Naive thymus-derived CD8-positive, alpha-beta T cell (primary cell): ENCODE data around the gene MLST8. TPM values are rescaled to one million over a fixed set of nuclear protein-coding genes. Genes with fewer than 3 reads are reported as not detected.
A peak's percentile ranks its signal among the peaks of the same experiment; 100 is the strongest.

Source experiments
- ATAC-seq, 2 donors: fragments of 150-1000 bp; cut with Tn5 transposase in 1 of 2; sonication (Bioruptor Pico), chemical (Tn5 transposase) in 1 of 2; 1 replicate in 1 of 2; 2 replicates in 1 of 2; pipeline ENCODE4 v1.10.0; 2021; ENCODE audit warnings: mild to moderate bottlenecking in 2 of 2, moderate library complexity in 2 of 2
- POLR2A ChIA-PET: fragments of 350-600 bp; sonication (Branson Sonifier 250); formaldehyde crosslinking; loops from one replicate; lab custom pipeline; 2021; ENCODE audit warnings: antibody characterized with exemption; lab: Charles Lee
- DNase-seq, 10 donors: peaks; one replicate each; pipeline versions ENCODE4 v3.0.0 to v3.0.0-alpha.2; 2020 to 2022
- H3K27ac Mint-ChIP-seq, 10 donors: one replicate each; pipeline ENCODE4 v1.8.0; 2020 to 2022; ENCODE audit warnings: mild to moderate bottlenecking in 10 of 10, mixed read lengths in 10 of 10, moderate library complexity in 4 of 10, inconsistent platforms in 1 of 10
- H3K27me3 Mint-ChIP-seq, 5 donors: one replicate each; pipeline ENCODE4 v1.8.0; 2021 to 2022; ENCODE audit warnings: mixed read lengths in 5 of 5
- H3K36me3 Mint-ChIP-seq, 3 donors: one replicate each; pipeline ENCODE4 v1.8.0; 2020 to 2022; ENCODE audit warnings: mixed read lengths in 3 of 3, mild to moderate bottlenecking in 2 of 3, inconsistent platforms in 1 of 3
- H3K4me1 Mint-ChIP-seq, 4 donors: one replicate each; pipeline ENCODE4 v1.8.0; 2021 to 2022; ENCODE audit warnings: mixed read lengths in 4 of 4
- H3K4me3 Mint-ChIP-seq, 10 donors: one replicate each; pipeline ENCODE4 v1.8.0; 2020 to 2022; ENCODE audit warnings: mild to moderate bottlenecking in 10 of 10, mixed read lengths in 10 of 10, moderate library complexity in 6 of 10, inconsistent platforms in 1 of 10
- H3K9me3 Mint-ChIP-seq, 9 donors: one replicate each; pipeline ENCODE4 v1.8.0; 2020 to 2022; ENCODE audit warnings: mixed read lengths in 9 of 9, mild to moderate bottlenecking in 3 of 9, inconsistent platforms in 1 of 9, moderate library complexity in 1 of 9
- polyA plus RNA-seq, 3 donors: library from polyadenylated mRNA; unstranded; fragments of 300-500 nt; fragmentation: Illumina TruSeq; gene quantifications; one replicate each; pipeline ENCODE4 v1.2.3, GENCODE V29; 2021
- total RNA-seq, 8 experiments: library from RNA in 2 of 8; stranded (reverse) in 2 of 8; gene quantifications; one replicate each; pipeline ENCODE4 v1.2.3 and lab custom pipeline; 2021 to 2026

Gene MLST8
- total and polyA plus RNA-seq, 5 experiments from 2014 or later, result 29.9 to 53.2 (median 40.4) TPM

DNA sequence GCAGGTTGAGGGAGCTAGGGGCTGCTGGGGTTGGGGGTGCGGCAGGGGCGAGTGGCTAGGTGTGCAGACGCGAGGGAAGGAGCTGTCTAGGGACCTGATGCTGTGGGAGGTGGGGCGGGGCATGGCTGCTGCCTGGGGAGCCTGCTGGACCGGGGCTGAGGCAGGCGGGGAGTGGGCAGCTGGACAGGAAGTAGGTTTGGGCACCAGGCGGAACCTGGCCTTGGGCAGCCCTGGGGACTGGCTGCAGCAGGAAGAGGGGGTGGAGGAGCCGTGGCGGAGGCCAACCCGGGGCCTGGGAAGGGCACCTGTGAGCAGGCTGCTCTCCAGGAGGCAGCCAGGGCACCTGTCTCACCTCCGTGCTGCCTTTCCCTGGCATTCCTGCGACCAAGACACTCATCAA, 25.1 kb downstream of the MLST8 start:
- H3K9me3 Mint-ChIP-seq, result no peaks in the 10 kb centered on the region
- no peak for DNase-seq
- no peak for ATAC-seq
- no peak overlapping the region for H3K27ac Mint-ChIP-seq
- peaks cover 0 to 10% (median 4%) of the 10 kb centered on the region in 4 donors for H3K4me1 Mint-ChIP-seq
- H3K4me3 Mint-ChIP-seq, result no peak overlapping the region
- peaks cover 0 to 8% (median 0%) of the 10 kb centered on the region in 5 donors for H3K27me3 Mint-ChIP-seq
- H3K36me3 Mint-ChIP-seq, result peaks cover 0 to 68% (median 31%) of the 10 kb centered on the region in 3 donors
- POLR2A ChIA-PET, result no interaction called here

DNA sequence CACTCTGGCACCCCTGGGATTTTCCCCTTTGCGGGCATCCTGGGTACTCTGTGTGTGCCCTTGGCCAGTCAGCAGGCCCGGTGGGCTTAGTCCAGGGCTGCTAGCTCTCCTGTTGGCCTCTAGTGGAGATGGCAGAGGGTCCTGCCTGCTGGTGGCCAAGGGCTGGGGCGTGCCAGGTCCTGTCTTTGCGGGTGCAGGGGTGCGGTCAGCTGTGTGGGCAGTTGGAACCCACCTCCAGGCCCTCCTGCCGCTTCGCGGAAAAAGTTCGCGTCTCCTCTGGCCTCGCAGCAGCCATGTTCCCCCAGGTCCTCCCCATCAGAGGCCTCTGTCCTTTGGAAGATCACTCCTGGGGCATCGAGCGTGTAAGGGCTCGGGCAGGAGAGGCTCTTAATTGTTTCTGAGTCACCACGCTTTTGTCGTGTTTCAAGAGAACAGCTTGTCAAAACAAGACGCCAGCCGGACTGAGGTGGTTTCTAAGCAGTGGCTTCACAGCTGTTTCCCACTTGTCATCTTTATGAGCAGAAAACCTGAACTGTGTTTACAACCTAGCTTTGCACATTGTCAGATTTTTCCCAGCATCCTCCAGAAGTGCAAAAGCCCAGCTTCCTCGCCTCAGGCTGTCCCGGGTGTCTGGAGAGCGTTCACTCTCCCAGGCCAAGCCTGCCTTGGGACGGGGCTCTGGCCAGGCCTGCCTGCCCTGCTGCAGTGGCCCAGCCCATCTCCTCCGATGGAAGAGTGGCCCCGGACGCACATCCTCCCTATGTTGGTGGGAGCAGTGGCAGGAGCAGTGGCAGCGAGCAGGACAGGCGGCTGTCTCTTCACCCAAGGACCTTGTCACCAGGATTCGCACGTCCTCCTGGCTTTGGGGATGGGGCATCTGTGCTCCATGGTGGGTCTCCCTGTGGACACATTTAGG, 26.0 kb downstream of the MLST8 start:
- peaks cover 0 to 64% (median 32%) of the 10 kb centered on the region in 3 donors for H3K36me3 Mint-ChIP-seq
- H3K9me3 Mint-ChIP-seq, result no peaks in the 10 kb centered on the region
- peaks cover 0 to 10% (median 0%) of the 10 kb centered on the region in 5 donors for H3K27me3 Mint-ChIP-seq
- H3K27ac Mint-ChIP-seq, result no peak overlapping the region
- peaks cover 0 to 8% (median 2%) of the 10 kb centered on the region in 4 donors for H3K4me1 Mint-ChIP-seq
- no peak overlapping the region for H3K4me3 Mint-ChIP-seq
- DNase-seq, result no peak
- no peak for ATAC-seq
- POLR2A ChIA-PET, result no interaction called here

DNA sequence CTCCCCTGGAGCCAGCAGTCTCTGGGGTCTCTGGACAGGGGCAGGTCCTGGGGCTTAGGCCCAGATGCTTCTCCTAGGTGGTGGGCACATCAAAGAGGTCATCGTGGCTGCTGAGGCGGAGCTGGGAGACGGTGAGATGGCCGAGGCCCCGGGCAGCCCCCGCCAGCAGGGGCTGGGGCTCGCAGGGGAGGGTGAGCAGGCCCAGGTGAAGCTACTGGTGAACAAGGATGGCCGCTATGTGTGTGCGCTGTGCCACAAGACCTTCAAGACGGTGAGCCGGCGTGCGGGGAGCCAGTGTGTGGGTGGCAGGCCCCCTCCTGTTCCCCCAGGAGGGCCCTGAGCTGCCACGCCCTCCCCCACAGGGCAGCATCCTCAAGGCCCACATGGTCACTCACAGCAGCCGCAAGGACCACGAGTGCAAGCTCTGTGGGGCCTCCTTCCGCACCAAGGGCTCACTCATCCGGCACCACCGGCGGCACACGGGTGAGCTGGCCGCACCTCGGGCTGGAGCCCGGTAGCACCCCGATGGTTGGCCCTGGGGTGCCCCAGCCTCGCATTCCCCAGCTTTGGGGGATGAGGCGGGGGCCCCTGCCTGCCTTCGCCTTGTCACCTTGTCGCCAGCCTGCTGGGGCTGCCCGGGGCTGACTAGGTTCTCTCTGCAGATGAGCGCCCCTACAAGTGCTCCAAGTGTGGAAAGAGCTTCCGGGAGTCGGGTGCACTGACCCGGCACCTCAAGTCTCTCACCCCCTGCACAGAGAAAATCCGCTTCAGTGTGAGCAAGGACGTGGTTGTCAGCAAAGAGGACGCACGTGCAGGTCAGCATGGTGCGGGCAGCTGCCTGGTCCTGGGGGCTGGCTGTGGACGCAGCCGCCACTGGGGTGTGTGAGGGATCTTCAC, 27.1 kb downstream of the MLST8 start:
- Mint-ChIP-seq H3K4me3 (no peak overlapping the region), H3K27me3 (peaks cover 0 to 10% (median 0%) of the 10 kb centered on the region in 5 donors), H3K36me3 (peaks cover 0 to 56% (median 30%) of the 10 kb centered on the region in 3 donors), H3K4me1 (peaks cover 0 to 3% (median 0%) of the 10 kb centered on the region in 4 donors), H3K9me3 (no peaks in the 10 kb centered on the region), H3K27ac (no peak overlapping the region)
- ATAC-seq, result no peak
- no peak for DNase-seq
- POLR2A ChIA-PET, result interaction anchor here (0.8 to 1.1 kb wide), 4 partner anchors 9 to 208 kb away, joined by 3 to 5 read pairs (median 4); partner anchors contain the start of genes ECI1 and PGP

DNA sequence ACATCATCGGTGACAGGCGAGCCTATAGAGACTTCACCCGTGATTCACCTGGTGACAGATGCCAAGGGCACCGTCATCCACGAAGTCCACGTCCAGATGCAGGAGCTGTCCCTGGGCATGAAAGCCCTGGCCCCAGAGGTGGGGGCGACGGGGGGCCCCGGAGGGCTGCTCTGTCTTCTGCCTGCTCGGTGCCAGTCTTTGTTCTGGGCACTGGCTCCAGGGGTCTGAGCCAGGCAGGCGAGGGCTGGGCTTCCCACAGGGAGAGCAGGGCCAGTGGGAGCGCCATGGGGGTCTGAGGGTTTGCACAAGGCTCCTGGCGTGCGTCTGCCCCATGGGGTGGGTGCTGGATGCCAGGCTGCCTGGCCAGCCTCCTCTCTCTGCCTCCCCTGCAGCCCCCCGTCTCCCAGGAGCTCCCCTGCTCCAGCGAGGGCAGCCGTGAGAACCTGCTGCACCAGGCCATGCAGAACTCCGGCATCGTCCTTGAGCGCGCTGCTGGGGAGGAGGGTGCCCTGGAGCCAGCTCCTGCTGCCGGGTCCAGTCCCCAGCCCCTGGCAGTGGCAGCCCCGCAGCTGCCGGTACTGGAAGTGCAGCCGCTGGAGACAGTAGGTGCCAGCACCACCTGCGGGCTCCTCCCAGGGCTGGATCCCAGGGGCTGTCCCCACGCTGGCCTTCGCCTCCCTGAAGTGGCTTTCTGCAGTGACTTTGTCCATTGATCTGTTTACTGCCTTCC, 28.0 kb downstream of the MLST8 start:
- Mint-ChIP-seq H3K27ac (no peak overlapping the region), H3K4me1 (peaks cover 0 to 3% (median 0%) of the 10 kb centered on the region in 4 donors), H3K27me3 (peaks cover 0 to 10% (median 0%) of the 10 kb centered on the region in 5 donors), H3K4me3 (no peak overlapping the region), H3K9me3 (no peaks in the 10 kb centered on the region), H3K36me3 (peaks cover 0 to 52% (median 28%) of the 10 kb centered on the region in 3 donors)
- POLR2A ChIA-PET, result interaction anchor here (0.8 to 1.1 kb wide), 3 partner anchors 8 to 209 kb away, joined by 3 to 5 read pairs (median 3); partner anchors contain the start of gene PGP
- DNase-seq (no peak), ATAC-seq (no peak)

DNA sequence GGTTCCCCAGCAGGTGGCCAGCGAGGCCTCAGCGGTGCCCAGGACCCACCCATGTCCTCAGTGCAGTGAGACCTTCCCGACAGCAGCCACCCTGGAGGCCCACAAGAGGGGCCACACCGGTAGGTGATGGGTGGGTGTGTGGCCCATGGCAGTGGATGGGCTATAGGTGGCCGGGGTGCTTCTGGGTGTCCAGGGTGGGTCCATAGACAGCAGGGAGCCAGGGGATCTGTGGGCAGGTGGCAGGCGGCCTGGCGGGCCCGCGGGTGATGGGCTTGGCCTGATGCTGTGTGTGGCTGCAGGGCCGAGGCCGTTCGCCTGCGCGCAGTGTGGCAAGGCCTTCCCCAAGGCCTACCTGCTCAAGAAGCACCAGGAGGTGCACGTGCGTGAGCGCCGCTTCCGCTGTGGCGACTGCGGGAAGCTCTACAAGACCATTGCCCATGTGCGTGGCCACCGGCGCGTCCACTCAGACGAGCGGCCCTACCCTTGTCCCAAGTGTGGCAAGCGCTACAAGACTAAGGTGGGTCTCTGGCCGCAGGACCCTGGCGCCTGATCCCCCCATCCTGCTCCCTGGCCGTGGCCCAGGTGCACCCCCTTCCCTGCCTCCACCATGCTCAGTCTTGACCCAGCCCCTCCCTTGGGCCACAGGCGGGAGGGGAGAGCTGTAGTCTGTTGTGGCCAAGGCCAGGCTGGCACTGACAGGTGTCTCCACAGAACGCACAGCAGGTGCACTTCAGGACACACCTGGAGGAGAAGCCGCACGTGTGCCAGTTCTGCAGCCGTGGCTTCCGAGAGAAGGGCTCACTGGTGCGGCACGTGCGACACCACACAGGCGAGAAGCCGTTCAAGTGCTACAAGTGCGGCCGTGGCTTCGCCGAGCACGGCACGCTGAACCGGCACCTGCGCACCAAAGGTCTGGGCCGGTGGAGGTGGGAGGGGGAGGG, 28.9 kb downstream of the MLST8 start:
- no peak overlapping the region for H3K27ac Mint-ChIP-seq
- POLR2A ChIA-PET, result no interaction called here
- DNase-seq (no peak), ATAC-seq (no peak)
- H3K27me3 Mint-ChIP-seq, result peaks cover 0 to 10% (median 0%) of the 10 kb centered on the region in 5 donors
- no peaks in the 10 kb centered on the region for H3K9me3 Mint-ChIP-seq
- H3K4me1 Mint-ChIP-seq, result peaks cover 0 to 3% (median 0%) of the 10 kb centered on the region in 4 donors
- peaks cover 0 to 49% (median 27%) of the 10 kb centered on the region in 3 donors for H3K36me3 Mint-ChIP-seq
- H3K4me3 Mint-ChIP-seq, result no peak overlapping the region

DNA sequence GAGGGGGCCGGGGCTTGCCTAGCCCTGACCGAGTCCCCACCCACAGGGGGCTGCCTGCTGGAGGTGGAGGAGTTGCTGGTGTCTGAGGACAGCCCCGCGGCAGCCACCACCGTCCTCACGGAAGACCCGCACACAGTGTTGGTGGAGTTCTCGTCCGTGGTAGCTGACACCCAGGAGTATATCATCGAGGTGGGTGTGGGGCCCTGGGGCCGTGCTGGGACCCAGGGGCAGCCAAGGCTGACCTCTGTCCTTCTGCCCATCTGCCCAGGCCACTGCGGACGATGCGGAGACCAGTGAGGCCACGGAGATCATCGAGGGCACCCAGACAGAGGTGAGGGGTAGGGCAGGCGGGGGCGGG, 29.5 kb downstream of the MLST8 start:
- Mint-ChIP-seq H3K9me3 (no peaks in the 10 kb centered on the region), H3K4me1 (peaks cover 0 to 3% (median 0%) of the 10 kb centered on the region in 4 donors), H3K4me3 (no peak overlapping the region), H3K27me3 (peaks cover 0 to 10% (median 0%) of the 10 kb centered on the region in 5 donors), H3K27ac (no peak overlapping the region), H3K36me3 (peaks cover 0 to 44% (median 23%) of the 10 kb centered on the region in 3 donors)
- no peak for DNase-seq
- no peak for ATAC-seq
- POLR2A ChIA-PET, result no interaction called here

DNA sequence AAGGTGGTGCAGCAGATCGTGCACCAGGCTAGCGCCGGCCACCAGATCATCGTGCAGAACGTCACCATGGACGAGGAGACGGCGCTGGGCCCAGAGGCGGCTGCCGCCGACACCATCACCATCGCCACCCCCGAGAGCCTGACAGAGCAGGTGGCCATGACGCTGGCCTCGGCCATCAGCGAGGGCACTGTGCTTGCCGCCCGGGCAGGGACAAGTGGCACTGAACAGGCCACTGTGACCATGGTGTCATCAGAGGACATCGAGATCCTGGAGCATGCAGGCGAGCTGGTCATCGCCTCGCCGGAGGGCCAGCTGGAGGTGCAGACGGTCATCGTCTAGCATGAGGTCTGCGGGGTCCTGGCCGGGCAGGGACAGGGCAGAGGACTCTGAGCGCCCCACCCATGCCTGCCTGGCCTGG, 30.0 kb downstream of the MLST8 start:
- ATAC-seq, result no peak
- Mint-ChIP-seq H3K4me1 (peaks cover 0 to 3% (median 0%) of the 10 kb centered on the region in 4 donors), H3K9me3 (no peaks in the 10 kb centered on the region), H3K27me3 (peaks cover 0 to 8% (median 0%) of the 10 kb centered on the region in 5 donors), H3K4me3 (no peak overlapping the region), H3K36me3 (peaks cover 0 to 39% (median 19%) of the 10 kb centered on the region in 3 donors), H3K27ac (no peak overlapping the region)
- POLR2A ChIA-PET, result interaction anchor here (1.3 kb wide), 1 partner anchor 10 kb away, joined by 7 read pairs; no protein-coding TSS in a partner anchor
- peak in 1 of 10 donors; percentile 59 for DNase-seq

DNA sequence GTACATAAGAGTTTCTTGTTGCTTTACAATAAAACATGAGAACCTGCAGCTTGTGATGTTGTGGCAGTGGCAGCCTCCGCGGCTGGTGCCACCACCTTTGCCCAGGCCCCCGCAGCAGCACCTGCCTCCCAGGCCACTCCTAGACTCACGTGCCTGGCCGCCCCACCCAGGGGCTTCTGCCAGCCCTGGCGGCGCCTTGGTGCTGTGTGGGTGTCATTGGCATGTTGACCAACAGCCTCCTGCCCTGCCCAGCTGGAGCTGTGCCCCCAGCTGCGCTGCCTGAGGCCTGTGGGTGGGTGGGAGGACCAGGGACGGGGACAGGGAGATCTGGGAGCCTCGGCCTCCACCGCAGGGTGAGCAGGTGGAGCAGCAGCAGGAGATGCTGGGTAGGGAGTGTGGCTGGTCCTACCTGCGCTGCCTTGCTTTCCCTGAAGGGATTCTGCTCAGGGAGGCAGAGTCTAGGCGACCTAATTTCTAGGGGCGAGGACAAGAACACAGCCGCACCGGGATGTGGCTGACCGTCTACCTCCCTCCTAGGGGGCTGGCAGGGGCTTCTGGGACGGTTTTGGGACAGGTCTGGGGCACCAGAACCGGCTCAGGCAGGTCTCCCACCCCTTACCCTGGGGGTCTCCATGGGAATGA, 30.6 kb downstream of the MLST8 start:
- peak in 1 of 10 donors; percentile 54 for DNase-seq
- Mint-ChIP-seq H3K27ac (no peak overlapping the region), H3K9me3 (no peaks in the 10 kb centered on the region), H3K4me3 (no peak overlapping the region), H3K27me3 (peaks cover 0 to 8% (median 0%) of the 10 kb centered on the region in 5 donors), H3K4me1 (peaks cover 0 to 3% (median 0%) of the 10 kb centered on the region in 4 donors), H3K36me3 (peaks cover 0 to 34% (median 19%) of the 10 kb centered on the region in 3 donors)
- ATAC-seq, result peak in 1 of 2 donors; percentile 13
- POLR2A ChIA-PET, result interaction anchor here (0.6 to 1.3 kb wide), 3 partner anchors 10 to 860 kb away, joined by 3 to 7 read pairs (median 3); partner anchors contain the start of gene PGP

DNA sequence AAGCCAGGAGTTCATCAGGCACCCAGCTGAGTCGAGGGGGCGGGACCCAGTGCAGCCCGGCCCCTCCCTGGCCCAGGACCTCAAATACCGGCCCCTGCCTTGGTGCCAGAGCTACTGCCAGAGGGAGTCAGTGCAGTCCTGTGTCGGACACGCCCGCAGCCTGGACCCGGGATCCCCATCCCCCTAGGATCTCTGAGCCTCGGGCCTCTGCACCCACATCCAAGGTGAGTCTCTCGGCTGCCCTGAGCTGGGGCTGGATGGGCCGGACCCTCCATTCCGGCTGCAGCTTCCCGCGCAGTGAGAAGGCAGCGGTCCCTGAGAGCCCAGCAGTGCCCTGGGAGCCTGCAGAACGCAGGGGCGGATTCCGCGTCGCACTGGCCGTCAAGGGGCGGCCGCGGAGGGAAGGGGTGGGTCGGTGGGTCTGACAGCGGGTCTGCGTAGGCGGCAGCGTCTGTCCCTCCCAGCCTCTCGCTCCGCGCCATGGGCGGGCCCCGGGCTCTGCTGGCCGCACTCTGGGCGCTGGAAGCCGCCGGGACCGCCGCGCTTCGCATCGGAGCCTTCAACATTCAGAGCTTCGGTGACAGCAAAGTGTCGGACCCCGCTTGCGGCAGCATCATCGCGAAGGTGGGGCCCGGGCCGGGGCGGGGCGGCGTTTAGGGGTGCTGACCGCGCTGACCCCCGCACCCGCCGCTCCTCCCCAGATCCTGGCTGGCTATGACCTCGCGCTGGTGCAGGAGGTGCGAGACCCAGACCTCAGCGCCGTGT, 31.3 kb downstream of the MLST8 start, which contains the start of gene DNASE1L2:
TSS of gene DNASE1L2 (plus strand) at position 108 of the 765 bp plus-strand sequence. CDS start at position 481, 373 bp downstream.
- DNase-seq (peak in 1 of 10 donors; percentile 56), ATAC-seq (peak in 1 of 2 donors; percentile 32)
- no peak within 1 kb of the TSS for H3K4me3 Mint-ChIP-seq
- H3K27me3 Mint-ChIP-seq, result peaks cover 0 to 8% (median 0%) of the 10 kb centered on the region in 5 donors
- no peak within 1 kb of the TSS for H3K27ac Mint-ChIP-seq
- H3K36me3 Mint-ChIP-seq, result peaks cover 0 to 27% (median 16%) of the 10 kb centered on the region in 3 donors
- H3K9me3 Mint-ChIP-seq, result no peaks in the 10 kb centered on the region
- POLR2A ChIA-PET, result interaction anchor here (0.6 to 1.3 kb wide), 3 partner anchors 11 to 859 kb away, joined by 3 to 7 read pairs (median 3); partner anchors contain the start of gene PGP
- peaks cover 0 to 3% (median 0%) of the 10 kb centered on the region in 4 donors for H3K4me1 Mint-ChIP-seq

DNA sequence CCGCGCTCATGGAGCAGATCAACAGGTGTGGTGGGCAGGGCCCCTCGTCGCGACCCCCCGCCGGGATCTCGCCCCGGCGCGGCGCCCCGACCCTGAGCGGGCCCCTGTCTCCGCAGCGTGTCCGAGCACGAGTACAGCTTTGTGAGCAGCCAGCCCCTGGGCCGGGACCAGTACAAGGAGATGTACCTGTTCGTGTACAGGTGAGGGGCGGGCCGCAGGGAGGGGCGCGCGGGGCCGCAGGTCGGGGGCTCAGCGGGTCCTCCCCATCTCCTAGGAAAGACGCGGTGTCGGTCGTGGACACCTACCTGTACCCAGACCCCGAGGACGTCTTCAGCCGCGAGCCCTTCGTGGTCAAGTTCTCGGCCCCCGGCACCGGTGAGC, 31.8 kb downstream of the MLST8 start:
- Mint-ChIP-seq H3K36me3 (peaks cover 0 to 21% (median 15%) of the 10 kb centered on the region in 3 donors), H3K27ac (no peak overlapping the region), H3K4me1 (peaks cover 0 to 3% (median 0%) of the 10 kb centered on the region in 4 donors), H3K27me3 (peaks cover 0 to 8% (median 0%) of the 10 kb centered on the region in 5 donors), H3K4me3 (peak overlapping the region in 1 of 10 donors; percentile 18), H3K9me3 (no peaks in the 10 kb centered on the region)
- ATAC-seq (no peak), DNase-seq (peak in 1 of 10 donors; percentile 55)
- POLR2A ChIA-PET, result interaction anchor here (1.4 kb wide), 1 partner anchor 238 kb away, joined by 3 read pairs; the partner anchor contains the start of gene TBC1D24
